GM18873 (cell line): ENCODE data around the gene EGFL7.

Experiments
- ATAC-seq: cut with Tn5 transposase; IDR thresholded peaks from one replicate; pipeline ENCODE4 v1.9.1; 2021; ENCODE audit warnings: mild to moderate bottlenecking, moderate library complexity, moderate number of reproducible peaks; ENCODE audit not compliant: unreplicated experiment, low FRiP score

The EGFL7 gene

GRCh38 chr9:136713550-136713949 lies 50.8 kb downstream of the EGFL7 start:
- no peak for ATAC-seq

- ATAC-seq = no peak
Observed at GRCh38 chr9:136714096-136714892, 51.6 kb downstream of the EGFL7 start.

GRCh38 chr9:136714893-136715274 lies 52.2 kb downstream of the EGFL7 start:
- ATAC-seq = no peak

- ATAC-seq = no peak
Observed at GRCh38 chr9:136717399-136717798, 54.7 kb downstream of the EGFL7 start.

GRCh38 chr9:136718345-136719194 lies 55.9 kb downstream of the EGFL7 start:
- ATAC-seq = no peak

GRCh38 chr9:136719195-136719880 lies 56.6 kb downstream of the EGFL7 start:
- ATAC-seq = no peak

- no peak for ATAC-seq
Observed at GRCh38 chr9:136720251-136720897, 57.7 kb downstream of the EGFL7 start.

- ATAC-seq = no peak
Observed at GRCh38 chr9:136720898-136721338, 58.2 kb downstream of the EGFL7 start.

GRCh38 chr9:136721339-136722092 lies 58.8 kb downstream of the EGFL7 start:
- ATAC-seq = no peak
